GM13977 (cell line): ENCODE results near the gene NOL4L.

ENCODE experiments used
- DNase-seq: peaks from one replicate; pipeline ENCODE4 v3.0.0; 2012; ENCODE audit warnings: low spot score
- in situ Hi-C: fragments of 300-500 bp; cut with MboI; formaldehyde crosslinking; loops from one replicate; pipeline ENCODE4 v1.12.0; 2022; ENCODE audit warnings: low sequenced_read_pairs, low pct_unique_long_range_greater_than_20kb, mixed read lengths, inconsistent platforms; ENCODE audit not compliant: unreplicated experiment
- TF ChIP-seq, protein P1 (sequence below): IDR thresholded peaks from 2 replicates; pipeline ENCODE4 v1.5.1; 2012; ENCODE audit warnings: mild to moderate bottlenecking, control low read depth; ENCODE audit not compliant: insufficient read depth; ENCODE audit errors: extremely low read depth, missing control alignments

Gene NOL4L

DNA sequence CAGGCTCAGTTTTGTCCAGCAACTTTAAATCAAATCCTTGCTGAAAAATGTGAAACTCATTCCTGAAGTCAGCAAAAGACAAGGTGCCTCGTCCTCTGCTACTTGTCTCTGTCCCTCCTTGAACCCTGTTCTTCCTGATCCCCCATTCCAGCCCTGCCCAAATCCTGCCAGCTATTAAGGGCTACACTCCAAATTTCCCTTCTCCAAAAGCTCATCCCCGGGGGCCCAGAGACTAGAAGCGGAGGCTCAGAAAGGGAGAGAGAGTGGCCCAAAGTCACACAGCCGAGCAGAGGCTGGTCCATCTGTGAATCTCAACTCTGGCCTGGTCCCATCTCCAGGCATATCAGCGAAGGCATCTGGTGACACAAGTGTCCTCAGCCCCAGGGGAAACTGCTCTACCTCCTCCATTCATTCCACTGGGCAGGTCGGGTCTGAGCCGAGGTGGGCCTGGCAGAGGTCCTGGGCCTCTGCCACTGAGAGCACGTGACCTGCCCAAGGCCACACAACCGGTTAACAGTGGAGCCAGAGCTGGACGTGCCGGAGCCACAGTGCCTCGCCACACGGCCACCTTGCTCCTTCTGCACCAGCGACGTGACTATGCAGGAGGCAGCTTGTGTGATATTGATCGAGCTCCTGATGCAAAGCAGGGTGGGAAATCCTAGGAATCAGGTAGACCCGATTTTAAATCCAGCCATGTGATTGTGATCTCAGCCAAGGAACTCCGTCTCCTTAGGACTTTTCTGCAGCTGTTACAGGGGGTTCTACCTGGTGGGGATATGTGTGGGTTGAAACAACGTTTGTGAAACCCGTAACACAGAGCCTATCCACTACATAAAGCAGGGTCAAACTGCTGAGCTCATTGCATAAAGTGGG lies 28.6 kb downstream of the NOL4L start:
- in situ Hi-C loops: no loop called here
- DNase-seq: no peak
- TF ChIP-seq, protein P1, sequence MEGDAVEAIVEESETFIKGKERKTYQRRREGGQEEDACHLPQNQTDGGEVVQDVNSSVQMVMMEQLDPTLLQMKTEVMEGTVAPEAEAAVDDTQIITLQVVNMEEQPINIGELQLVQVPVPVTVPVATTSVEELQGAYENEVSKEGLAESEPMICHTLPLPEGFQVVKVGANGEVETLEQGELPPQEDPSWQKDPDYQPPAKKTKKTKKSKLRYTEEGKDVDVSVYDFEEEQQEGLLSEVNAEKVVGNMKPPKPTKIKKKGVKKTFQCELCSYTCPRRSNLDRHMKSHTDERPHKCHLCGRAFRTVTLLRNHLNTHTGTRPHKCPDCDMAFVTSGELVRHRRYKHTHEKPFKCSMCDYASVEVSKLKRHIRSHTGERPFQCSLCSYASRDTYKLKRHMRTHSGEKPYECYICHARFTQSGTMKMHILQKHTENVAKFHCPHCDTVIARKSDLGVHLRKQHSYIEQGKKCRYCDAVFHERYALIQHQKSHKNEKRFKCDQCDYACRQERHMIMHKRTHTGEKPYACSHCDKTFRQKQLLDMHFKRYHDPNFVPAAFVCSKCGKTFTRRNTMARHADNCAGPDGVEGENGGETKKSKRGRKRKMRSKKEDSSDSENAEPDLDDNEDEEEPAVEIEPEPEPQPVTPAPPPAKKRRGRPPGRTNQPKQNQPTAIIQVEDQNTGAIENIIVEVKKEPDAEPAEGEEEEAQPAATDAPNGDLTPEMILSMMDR: no peak

DNA sequence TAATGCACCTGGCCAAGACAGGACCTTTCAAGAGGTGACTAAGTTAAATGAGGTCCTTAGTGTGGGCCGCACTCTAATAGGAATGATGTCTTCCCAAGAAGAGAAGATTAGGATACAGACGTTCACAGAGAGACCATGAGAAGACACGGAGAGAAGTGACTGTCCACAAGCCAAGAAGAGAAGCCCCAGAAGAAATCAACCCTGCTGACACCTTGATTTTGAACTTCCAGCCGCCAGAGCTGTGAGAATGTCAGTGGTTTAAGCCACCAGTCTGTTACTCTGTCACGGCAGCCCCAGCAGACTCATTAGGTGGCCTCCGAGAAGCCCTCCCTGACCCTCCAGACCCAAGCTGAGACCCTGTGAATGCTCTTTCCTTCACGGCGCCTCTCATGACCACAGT lies 29.5 kb downstream of the NOL4L start:
- in situ Hi-C loops: no loop called here
- TF ChIP-seq, protein P1: no peak
- DNase-seq: no peak

DNA sequence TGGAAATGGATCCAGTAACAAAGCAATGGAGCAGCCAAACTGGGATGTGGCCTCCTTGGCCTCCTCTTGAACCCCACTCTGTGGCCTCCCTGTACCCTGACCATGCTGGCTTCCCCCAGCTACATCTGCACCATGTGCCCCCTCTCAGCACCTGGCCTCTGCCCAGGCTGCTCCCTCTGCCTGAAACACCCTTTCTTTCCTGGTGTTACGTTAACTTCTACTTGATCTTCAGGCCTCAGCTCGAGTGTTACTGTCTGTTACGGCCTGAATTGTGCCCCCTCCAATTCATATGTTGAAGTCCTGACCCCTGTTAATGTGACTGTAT lies 30.2 kb downstream of the NOL4L start:
- no peak for DNase-seq
- TF ChIP-seq, protein P1: no peak
- in situ Hi-C loops: no loop called here

DNA sequence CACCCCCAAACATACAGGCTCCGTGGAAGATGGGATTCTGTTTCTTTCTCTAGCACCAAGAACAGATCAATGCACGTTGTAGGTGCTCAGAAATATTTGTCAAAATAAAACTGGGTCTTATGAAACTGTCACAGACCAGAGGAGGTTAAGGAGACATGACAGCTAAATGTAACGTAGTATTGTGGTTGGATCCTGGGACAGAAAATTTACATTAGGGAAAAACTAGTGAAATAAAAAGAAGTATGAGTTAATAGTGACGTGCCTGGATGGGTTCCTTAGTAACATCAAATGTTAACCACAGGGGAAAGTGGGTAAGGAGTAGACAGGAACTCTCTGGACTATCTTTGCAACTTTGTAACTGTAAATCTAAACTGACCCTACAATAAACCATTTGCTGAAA lies 31.5 kb downstream of the NOL4L start:
- TF ChIP-seq, protein P1: no peak
- in situ Hi-C loops: no loop called here
- DNase-seq: no peak

DNA sequence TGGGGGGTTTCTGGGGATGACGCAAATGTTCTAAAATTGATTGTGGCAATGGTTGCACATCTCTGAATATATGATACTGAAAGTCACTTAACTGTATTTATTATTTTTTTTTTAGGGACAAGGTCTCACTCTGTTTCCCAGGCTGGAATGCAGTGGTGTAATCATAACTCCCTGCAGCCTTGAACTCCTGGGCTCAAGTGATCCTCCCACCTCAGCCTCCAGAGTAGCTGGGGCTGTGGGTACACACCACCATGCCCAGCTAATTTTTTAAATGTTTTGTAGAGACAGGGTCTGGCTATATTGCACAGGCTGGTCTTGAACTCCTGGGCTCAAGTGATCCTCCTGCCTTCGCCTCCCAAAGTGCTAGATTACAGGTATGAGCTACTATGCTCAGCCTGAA lies 33.4 kb downstream of the NOL4L start:
- in situ Hi-C loops: no loop called here
- no peak for DNase-seq
- TF ChIP-seq, protein P1: no peak

DNA sequence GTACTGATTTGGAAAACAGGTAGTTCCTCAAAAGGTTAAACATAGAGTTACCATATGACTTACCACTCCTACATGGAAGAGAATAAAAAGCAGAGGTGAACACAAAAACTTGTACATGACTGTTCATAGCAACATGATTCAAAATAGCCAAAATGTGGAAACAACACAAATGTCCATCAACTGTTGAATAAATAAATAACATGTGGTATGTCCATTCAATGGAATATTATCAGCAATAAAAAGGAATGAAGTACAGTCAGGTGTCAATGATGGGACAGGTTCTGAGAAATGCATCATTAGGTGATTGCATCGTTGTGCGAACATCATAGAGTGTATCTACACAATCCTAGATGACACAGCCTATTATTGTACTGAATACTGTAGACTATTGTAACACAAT lies 35.3 kb downstream of the NOL4L start:
- in situ Hi-C loops: loop anchor here (25.0 kb wide), 1 partner anchor 237 kb away; no protein-coding TSS in a partner anchor
- TF ChIP-seq, protein P1: no peak
- DNase-seq: no peak

DNA sequence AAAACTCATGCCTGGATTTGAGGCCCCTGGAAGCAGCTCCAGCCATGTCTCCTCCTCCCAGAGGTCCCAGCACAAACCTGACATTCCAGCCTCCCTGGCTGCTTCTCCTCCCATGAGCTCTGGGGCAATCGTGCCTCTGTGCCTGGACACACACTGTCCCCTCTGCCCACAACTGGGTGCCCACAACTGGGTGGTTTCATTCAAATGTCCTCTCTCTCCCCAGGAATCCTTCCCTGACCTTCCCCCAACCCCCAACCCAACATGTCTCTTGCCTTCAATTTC lies 37.4 kb downstream of the NOL4L start:
- TF ChIP-seq, protein P1: no peak
- in situ Hi-C loops: loop anchor here (25.0 kb wide), 1 partner anchor 240 kb away; no protein-coding TSS in a partner anchor
- no peak for DNase-seq
